ENCODE data around the gene TASL. TPM values are rescaled to one million over a fixed set of nuclear protein-coding genes. Genes with fewer than 3 reads are reported as not detected.

The TASL gene
- total and polyA plus RNA-seq, 9 of the 15 experiments (the other 6 are each of a cell fraction or from before 2014, with no cell fraction given), result 0.07 to 0.09 TPM; not detected in 7

- POLR2A ChIA-PET, result no interaction called here
- WGBS (ENCODE audit: insufficient coverage, low coverage, missing lambda C conversion rate), result 0% methylated on average over 3 of the region's 3 CpGs
- intact Hi-C loops (cut with micrococcal nuclease) (no loop called here), in situ Hi-C loops (cut with MboI) (no loop called here)
- no peak overlapping the region for H2AFZ ChIP-seq (ENCODE audit: low read depth, low read length)
- no peak for TF ChIP-seq ZBTB26 (CRISPR knock-in tag; IDR thresholded peaks at IDR 0.05)
- no peak for TF ChIP-seq GTF2B (IDR thresholded peaks at IDR 0.05; ENCODE audit: extremely low read depth, insufficient read length)
- peak in 1 of 2 experiments; percentile 41; a peak in 1 of 4 replicates for TF ChIP-seq RAD21 (CRISPR knock-in tag; conservative IDR thresholded peaks at IDR 0.05 in 1 of 2, IDR thresholded peaks at IDR 0.05 in 1 of 2)
- TF ChIP-seq CTCF (IDR thresholded peaks at IDR 0.05 in 2 of 3, conservative IDR thresholded peaks at IDR 0.05 in 1 of 3; ENCODE audit: insufficient read depth in 2 of 3, low read depth in 1 of 3, low read length in 3 of 3), result peak in 2 of 3 experiments; percentile 44 to 46; a peak in 3 of 6 replicates
- no peak for TF ChIP-seq TCF15 (CRISPR knock-in tag; IDR thresholded peaks at IDR 0.05)
- H3K4me2 ChIP-seq (ENCODE audit: insufficient read depth, low read length), result no peak overlapping the region
- H3K4me3 ChIP-seq, result no peak overlapping the region
- H3K79me2 ChIP-seq (ENCODE audit: control insufficient read depth, insufficient read depth, low read length), result no peaks in the 10 kb centered on the region
- H3K27ac ChIP-seq (ENCODE audit: extremely low read depth, low read depth, low read length), result no peak overlapping the region
- no peaks in the 10 kb centered on the region for H3K36me3 ChIP-seq (ENCODE audit: control insufficient read depth, insufficient read depth, low read length)
- BruUV-seq (replicated peaks), result no TSS peak
- no peaks in the 10 kb centered on the region for H3K27me3 ChIP-seq (ENCODE audit: control insufficient read depth in 2 of 2, insufficient read depth in 2 of 2, low read length in 2 of 2)
- peak; percentile 53 for ATAC-seq
- no peaks in the 10 kb centered on the region for H4K20me1 ChIP-seq (replicated peaks; ENCODE audit: control insufficient read depth, insufficient read depth, low read length)
- DNase-seq (ENCODE audit: extremely low read depth in 1 of 4, low spot score in 3 of 4), result peak; percentile 5 to 11 (median 8)
- no peaks in the 10 kb centered on the region for H3K9me1 ChIP-seq (ENCODE audit: control insufficient read depth, insufficient read depth, low read length)
- FAIRE-seq, result peak; percentile 75
- no peaks in the 10 kb centered on the region for H3K4me1 ChIP-seq (replicated peaks in 1 of 2; ENCODE audit: control insufficient read depth in 2 of 2, insufficient read depth in 2 of 2, low read length in 2 of 2)
- no peak overlapping the region for H3K9ac ChIP-seq (ENCODE audit: insufficient read depth in 1 of 2, low read depth in 2 of 2, low read length in 2 of 2)
- H3K9me3 ChIP-seq (replicated peaks; ENCODE audit: control insufficient read depth, insufficient read depth, low read depth, low read length), result no peaks in the 10 kb centered on the region
- CTCF ChIA-PET (ENCODE audit: low intra/inter-chr PET ratio), result interaction anchor here (0.5 kb wide), 1 partner anchor 9 kb away, joined by 3 read pairs; no protein-coding TSS in a partner anchor
Measured at GRCh38 chrX:30513284-30513683, 64.3 kb downstream of the TASL start.

Small RNA genes lying within 50 kb of the gene (small RNA-seq; reads per million reads assigned to genes)
- not detected for gene CKS1BP6

Other genes with a start within 250 kb of the TASL start
- 8.1 and 13.3 TPM in 2 replicates for gene GK, start 75.7 kb upstream of the TASL start, total RNA-seq (2014; rRNA removed)
- gene GK, start 75.7 kb upstream of the TASL start, total RNA-seq (2014; rRNA removed; fragmentation: Illumina TruSeq; extraction: Trizol), result 12.4 and 14.5 TPM in 2 replicates
- 12.4 and 13.3 TPM in 2 replicates for gene GK, start 75.7 kb upstream of the TASL start, total RNA-seq (2015; rRNA removed; fragmentation: Illumina TruSeq; extraction: Trizol)
- 13.5 and 14.8 TPM in 2 replicates for gene GK, start 75.7 kb upstream of the TASL start, total RNA-seq (2021)
- gene GK, start 75.7 kb upstream of the TASL start, polyA plus RNA-seq (2011; rRNA removed), result 9.6 and 15.3 TPM in 2 replicates
- 10.0 and 10.1 TPM in 2 replicates for gene GK, start 75.7 kb upstream of the TASL start, polyA plus RNA-seq (2014; fragmentation: Illumina TruSeq; extraction: Trizol)
- gene GK, start 75.7 kb upstream of the TASL start, polyA plus RNA-seq (2014; fragmentation: Nextera tagmentation; extraction: Ambion mirVana), result 10 to 100 TPM in 1 of 2 experiments, 1 to 10 TPM in 1; 8.0 to 12.4 TPM
- 12.5 and 15.7 TPM in 2 replicates for gene GK, start 75.7 kb upstream of the TASL start, polyA plus RNA-seq (2014; rRNA removed)

All from K562 (cell line).